Fibroblast of lung (primary cell): ENCODE data around the gene AQP12B.
"Not testable (repeated sequence)": the region's sequence is repeated elsewhere in the genome, so short reads cannot be mapped to it uniquely, and the experiment has no call there.

Experiments
- CTCF ChIP-seq, 2 donors: IDR thresholded peaks in 1 of 2; conservative IDR thresholded peaks in 1 of 2; 1 replicate in 1 of 2; 2 replicates in 1 of 2; pipeline ENCODE4 v1.5.1; 2011 to 2012; ENCODE audit warnings: low read length in 2 of 2, control low read depth in 1 of 2, inconsistent platforms in 1 of 2, low read depth in 1 of 2, mild to moderate bottlenecking in 1 of 2
- EZH2 ChIP-seq: IDR thresholded peaks from 2 replicates; pipeline ENCODE4 v1.5.1; 2012; ENCODE audit warnings: low read length, control low read depth, mild to moderate bottlenecking; ENCODE audit errors: missing control alignments

DNA sequence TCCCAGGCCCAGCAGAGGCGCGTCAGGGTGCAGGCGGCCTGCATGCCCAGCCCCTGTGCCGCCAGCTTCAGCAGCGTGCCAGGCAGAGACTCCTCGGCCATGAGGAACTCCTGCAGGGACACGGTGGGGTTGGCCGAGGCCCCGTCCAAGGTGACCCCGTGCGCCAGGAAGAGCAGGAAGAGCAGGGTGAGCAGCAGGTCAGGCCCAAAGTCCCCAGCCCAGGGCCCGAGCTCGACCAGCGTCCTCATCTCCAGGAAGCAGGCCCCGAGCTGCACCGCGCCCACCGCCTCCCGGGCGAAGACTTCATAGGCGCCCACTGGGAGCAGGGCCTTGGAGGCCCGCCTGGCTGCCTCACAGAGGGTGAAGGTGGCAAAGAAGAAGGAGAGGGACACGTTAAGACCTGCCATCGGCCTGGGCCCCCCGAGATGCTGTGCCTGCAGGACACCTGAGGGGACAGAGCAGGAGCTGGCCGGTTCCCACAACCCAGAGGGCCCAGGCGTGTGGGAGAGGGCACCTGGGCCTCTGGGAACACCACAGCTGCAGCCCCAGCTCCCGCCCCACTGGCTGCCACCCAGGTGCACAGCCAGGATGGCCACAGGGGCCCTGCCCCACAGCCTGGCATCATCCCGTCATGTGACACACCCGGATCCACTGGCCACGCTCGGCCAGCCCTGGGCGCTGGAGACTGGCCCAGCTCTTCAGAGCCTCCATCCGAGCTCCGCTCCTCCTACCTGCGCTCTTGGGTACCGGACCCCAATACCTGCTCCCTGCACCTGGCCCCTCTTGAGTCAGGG is at the start of gene AQP12B:
- not testable (repeated sequence) for TF ChIP-seq CTCF (conservative IDR thresholded peaks at IDR 0.05 in 1 of 2, IDR thresholded peaks at IDR 0.05 in 1 of 2; ENCODE audit: low read depth in 1 of 2, low read length in 2 of 2); EZH2
